ENCODE data around the gene ATP6V0A1. TPM values are rescaled to one million over a fixed set of nuclear protein-coding genes. Genes with fewer than 3 reads are reported as not detected.

The ATP6V0A1 gene
- total and polyA plus RNA-seq, 2 of the 4 experiments (the other 2 are of a cell fraction): 18.8 to 34.0 TPM

- 0 out of 2 replicates have a peak overlapping the region, but pooled peaks have one; percentile 13 for H4K5ac ChIP-seq (ENCODE audit: low read depth, low read length)
- no peak for TF ChIP-seq MXI1 (IDR thresholded peaks at IDR 0.05; ENCODE audit: borderline replicate concordance, low read depth, low read length)
- TF ChIP-seq POLR2A (IDR thresholded peaks at IDR 0.05; ENCODE audit: low read depth, low read length): no peak
- no peak for TF ChIP-seq RFX5 (IDR thresholded peaks at IDR 0.05; ENCODE audit: low read depth, low read length)
- TF ChIP-seq MAZ (IDR thresholded peaks at IDR 0.05; ENCODE audit: borderline replicate concordance, low read depth, low read length): no peak
- no peak for TF ChIP-seq RCOR1 (IDR thresholded peaks at IDR 0.05; ENCODE audit: insufficient replicate concordance, low read length)
- TF ChIP-seq ELK1 (IDR thresholded peaks at IDR 0.05; ENCODE audit: borderline replicate concordance, low read depth, low read length): no peak
- TF ChIP-seq CEBPB (IDR thresholded peaks at IDR 0.05; ENCODE audit: low read depth, low read length): no peak
- TF ChIP-seq SMC3 (IDR thresholded peaks at IDR 0.05; ENCODE audit: low read depth, low read length): no peak
- no peak for TF ChIP-seq RAD21 (IDR thresholded peaks at IDR 0.05; ENCODE audit: low read length)
- TF ChIP-seq BHLHE40 (IDR thresholded peaks at IDR 0.05; ENCODE audit: low read depth, low read length): no peak
- no peak for TF ChIP-seq CHD1 (IDR thresholded peaks at IDR 0.05; ENCODE audit: low read depth, low read length)
- H4K8ac ChIP-seq (ENCODE audit: low read depth in 2 of 2, low read length in 2 of 2): peak overlapping the region in 1 of 2 experiments; percentile 84; a peak in 1 of 4 replicates
- peak overlapping the region; percentile 17 for H2BK5ac ChIP-seq (ENCODE audit: low read depth, low read length, poor library complexity, severe bottlenecking)
- intact Hi-C loops (cut with micrococcal nuclease) (no loop called here), in situ Hi-C loops (cut with MboI; ENCODE audit: low sequenced_read_pairs) (no loop called here), dilution Hi-C loops (cut with HindIII; ENCODE audit: low sequenced_read_pairs, unreplicated experiment) (no loop called here)
- no peaks in the 10 kb centered on the region for H3K27me3 ChIP-seq (ENCODE audit: control insufficient read depth, insufficient read depth, low read length)
- no peaks in the 10 kb centered on the region for H3K9me3 ChIP-seq (ENCODE audit: control insufficient read depth, insufficient read depth, low read length)
- peaks cover 26% of the 10 kb centered on the region for H3K4me1 ChIP-seq (ENCODE audit: control insufficient read depth, insufficient read depth, low read length)
- 100% methylated on average over 1 of the region's 2 CpGs; no CpG with 5 or more reads in 1 of the 2 experiments for WGBS, 2 experiments (ENCODE audit: extremely low coverage in 2 of 2, insufficient read length in 1 of 2)
- H3K79me1 ChIP-seq (ENCODE audit: low read depth in 1 of 2, low read length in 2 of 2): peaks cover 3 to 19% of the 10 kb centered on the region in 2 experiments; a peak in 2 of 4 replicates
- H3K9me1 ChIP-seq (ENCODE audit: insufficient read depth, low read length): peaks cover 20% of the 10 kb centered on the region
- DNase-seq: no peak
- H3K4me3 ChIP-seq (ENCODE audit: insufficient read depth, low read depth, low read length): no peak overlapping the region
- H3K18ac ChIP-seq (ENCODE audit: low read depth, low read length): no peak overlapping the region
- no peak overlapping the region for H2AK9ac ChIP-seq (replicated peaks; ENCODE audit: low read depth, low read length, poor library complexity)
- no peak overlapping the region for H3K4me2 ChIP-seq (ENCODE audit: low read depth, low read length)
- no peak overlapping the region for H2BK15ac ChIP-seq (ENCODE audit: low read depth, low read length)
- H3K4ac ChIP-seq (ENCODE audit: low read depth, low read length): peak overlapping the region; percentile 76
- H3K36me3 ChIP-seq (ENCODE audit: control insufficient read depth, insufficient read depth, low read length): no peaks in the 10 kb centered on the region
- H3K9ac ChIP-seq (ENCODE audit: low read depth, low read length): no peak overlapping the region
- CTCF ChIA-PET: interaction anchor here (0.8 to 1.2 kb wide), 2 partner anchors 10 to 209 kb away, joined by 3 to 4 read pairs; no protein-coding TSS in a partner anchor
- POLR2A ChIA-PET (ENCODE audit: unreplicated experiment): no interaction called here
- no peak overlapping the region for H2BK20ac ChIP-seq (ENCODE audit: low read depth, low read length)
- peak overlapping the region; percentile 35 for H2BK120ac ChIP-seq (ENCODE audit: low read depth, low read length)
- H2AFZ ChIP-seq (replicated peaks; ENCODE audit: low read length, poor library complexity): no peak overlapping the region
- H3K23ac ChIP-seq (ENCODE audit: low read depth, low read length): peak overlapping the region; percentile 44; the same call in 1 of the 2 replicates
- H3K27ac ChIP-seq (ENCODE audit: insufficient read depth, low read length): no peak overlapping the region
- no TSS peak for BruUV-seq (replicated peaks)
- peak overlapping the region; percentile 8; the same call in 1 of the 2 replicates for H4K91ac ChIP-seq (ENCODE audit: insufficient read depth, low read depth, low read length)
- no peak overlapping the region for H3K56ac ChIP-seq (ENCODE audit: extremely low read depth, insufficient read depth, low read length)
- H4K20me1 ChIP-seq (ENCODE audit: insufficient read depth, low read length): no peaks in the 10 kb centered on the region
- H2AK5ac ChIP-seq (ENCODE audit: low read depth, low read length): peak overlapping the region; percentile 10; the same call in 1 of the 2 replicates
- H3K14ac ChIP-seq (replicated peaks; ENCODE audit: low read depth, low read length): peak overlapping the region; percentile 72
- no peak for ATAC-seq (ENCODE audit: low read depth)
Measured at GRCh38 chr17:42530952-42531454, 72.3 kb downstream of the ATP6V0A1 start.

All from IMR-90 (cell line).